ENCODE results near the gene ZBTB16.

ZBTB16 gene

DNA sequence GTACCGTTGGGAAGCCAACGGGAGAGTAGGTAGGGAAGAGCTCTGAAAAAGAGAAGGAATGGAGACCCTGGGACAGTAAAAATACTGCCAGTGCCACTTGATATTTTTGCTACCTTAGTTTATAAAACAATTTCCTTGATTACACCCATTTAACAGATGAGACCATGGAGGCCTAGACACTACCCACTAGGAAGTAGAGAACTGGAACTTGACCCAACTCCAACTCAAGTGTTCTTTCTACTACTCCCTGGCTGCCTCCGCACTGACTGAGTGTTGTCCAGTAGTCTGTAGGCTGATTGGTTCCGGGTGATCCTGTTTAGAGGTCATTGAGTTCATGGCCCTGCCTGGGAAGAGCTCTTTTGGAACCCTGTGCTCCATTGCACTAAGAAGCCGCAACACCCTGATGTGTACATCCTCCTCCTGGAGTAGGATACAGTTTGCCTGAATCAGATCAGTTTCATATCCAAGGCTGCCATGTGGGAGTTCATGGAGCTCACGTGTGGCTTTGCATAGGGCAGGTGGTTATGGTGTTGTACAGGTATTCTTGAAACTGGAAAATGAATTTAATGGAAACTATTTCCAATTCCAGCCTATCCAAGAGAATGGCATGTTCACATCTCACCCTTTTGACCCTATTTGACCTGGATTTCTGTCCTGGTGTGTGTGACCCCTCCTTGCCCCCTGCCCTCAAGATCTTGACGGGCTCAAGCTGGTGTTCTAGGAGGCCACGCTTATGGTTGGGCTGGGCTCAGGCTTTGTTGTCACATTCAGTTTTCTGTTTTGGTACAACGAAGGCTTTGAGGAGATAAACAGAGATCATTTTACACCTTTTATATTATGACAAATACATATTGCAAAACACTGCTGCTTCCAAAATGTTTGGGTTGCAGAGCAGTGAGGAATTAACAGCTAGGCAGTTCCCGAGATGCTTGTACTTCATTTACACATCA lies 134.5 kb downstream of the ZBTB16 start:
- no peaks in the 10 kb centered on the region for H3K27me3 ChIP-seq (ENCODE audit: control insufficient read depth, insufficient read depth, low read length)
- H3K27ac ChIP-seq (ENCODE audit: low read depth, low read length), result no peak overlapping the region
- H3K4me3 ChIP-seq (ENCODE audit: low read depth, low read length), result no peak overlapping the region
- H3K9me3 ChIP-seq (ENCODE audit: control insufficient read depth, insufficient read depth, low read length), result no peaks in the 10 kb centered on the region
- H3K9ac ChIP-seq (ENCODE audit: low read depth, low read length), result no peak overlapping the region
- H3K36me3 ChIP-seq (ENCODE audit: control insufficient read depth, insufficient read depth, low read length), result no peaks in the 10 kb centered on the region
- H3K4me1 ChIP-seq (ENCODE audit: control insufficient read depth, insufficient read depth, low read length), result no peaks in the 10 kb centered on the region

GRCh38 chr11:114194702-114195101 lies 135.2 kb downstream of the ZBTB16 start:
- Histone ChIP-seq H3K27ac (ENCODE audit: low read depth, low read length) (no peak overlapping the region), H3K9me3 (ENCODE audit: control insufficient read depth, insufficient read depth, low read length) (no peaks in the 10 kb centered on the region), H3K4me3 (ENCODE audit: low read depth, low read length) (no peak overlapping the region), H3K4me1 (ENCODE audit: control insufficient read depth, insufficient read depth, low read length) (no peaks in the 10 kb centered on the region), H3K27me3 (ENCODE audit: control insufficient read depth, insufficient read depth, low read length) (no peaks in the 10 kb centered on the region), H3K36me3 (ENCODE audit: control insufficient read depth, insufficient read depth, low read length) (no peaks in the 10 kb centered on the region), H3K9ac (ENCODE audit: low read depth, low read length) (no peak overlapping the region)

GRCh38 chr11:114195151-114195550 lies 135.6 kb downstream of the ZBTB16 start:
- H3K27ac ChIP-seq (ENCODE audit: low read depth, low read length), result no peak overlapping the region
- no peaks in the 10 kb centered on the region for H3K9me3 ChIP-seq (ENCODE audit: control insufficient read depth, insufficient read depth, low read length)
- no peak overlapping the region for H3K9ac ChIP-seq (ENCODE audit: low read depth, low read length)
- no peaks in the 10 kb centered on the region for H3K4me1 ChIP-seq (ENCODE audit: control insufficient read depth, insufficient read depth, low read length)
- no peaks in the 10 kb centered on the region for H3K27me3 ChIP-seq (ENCODE audit: control insufficient read depth, insufficient read depth, low read length)
- H3K36me3 ChIP-seq (ENCODE audit: control insufficient read depth, insufficient read depth, low read length), result no peaks in the 10 kb centered on the region
- H3K4me3 ChIP-seq (ENCODE audit: low read depth, low read length), result no peak overlapping the region

DNA sequence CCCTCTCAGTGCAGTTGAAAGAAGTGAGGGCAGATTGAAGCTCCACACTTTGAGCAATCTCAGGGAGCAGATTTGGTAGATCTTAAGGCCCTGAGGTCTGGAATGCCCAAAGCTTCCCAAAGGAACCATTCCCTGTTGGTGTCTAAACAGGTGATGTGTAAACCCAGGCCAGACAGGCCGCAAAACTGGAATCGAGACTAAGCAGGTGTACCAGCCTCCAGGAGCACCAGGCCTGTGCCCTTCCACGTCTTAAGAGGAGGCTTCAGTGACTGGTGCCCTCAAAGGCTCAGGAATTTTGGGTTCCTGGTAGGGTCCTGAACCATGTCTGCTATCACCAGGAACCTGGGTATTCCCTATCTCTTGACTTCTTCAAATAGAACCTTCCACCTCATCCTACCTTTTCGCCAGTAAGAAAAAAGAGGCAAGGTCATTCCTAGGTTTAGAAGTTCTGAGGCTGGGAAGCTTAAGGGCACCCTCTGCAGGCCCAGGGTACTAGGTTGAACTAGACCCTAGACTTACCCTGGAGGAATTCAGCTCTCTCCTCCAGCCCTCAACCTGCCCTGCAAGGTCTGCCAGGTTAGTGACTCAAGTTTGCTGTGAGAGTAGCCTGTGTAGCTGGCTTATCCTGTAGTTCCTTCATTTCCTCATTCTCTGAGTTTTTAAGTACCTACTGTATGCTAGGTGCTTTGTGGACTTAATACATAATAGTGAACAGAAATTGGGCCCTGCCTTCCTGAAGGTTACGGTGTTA lies 136.6 kb downstream of the ZBTB16 start:
- no peak overlapping the region for H3K27ac ChIP-seq (ENCODE audit: low read depth, low read length)
- no peak overlapping the region for H3K4me3 ChIP-seq (ENCODE audit: low read depth, low read length)
- no peaks in the 10 kb centered on the region for H3K27me3 ChIP-seq (ENCODE audit: control insufficient read depth, insufficient read depth, low read length)
- H3K9ac ChIP-seq (ENCODE audit: low read depth, low read length), result no peak overlapping the region
- no peaks in the 10 kb centered on the region for H3K4me1 ChIP-seq (ENCODE audit: control insufficient read depth, insufficient read depth, low read length)
- H3K9me3 ChIP-seq (ENCODE audit: control insufficient read depth, insufficient read depth, low read length), result no peaks in the 10 kb centered on the region
- no peaks in the 10 kb centered on the region for H3K36me3 ChIP-seq (ENCODE audit: control insufficient read depth, insufficient read depth, low read length)

DNA sequence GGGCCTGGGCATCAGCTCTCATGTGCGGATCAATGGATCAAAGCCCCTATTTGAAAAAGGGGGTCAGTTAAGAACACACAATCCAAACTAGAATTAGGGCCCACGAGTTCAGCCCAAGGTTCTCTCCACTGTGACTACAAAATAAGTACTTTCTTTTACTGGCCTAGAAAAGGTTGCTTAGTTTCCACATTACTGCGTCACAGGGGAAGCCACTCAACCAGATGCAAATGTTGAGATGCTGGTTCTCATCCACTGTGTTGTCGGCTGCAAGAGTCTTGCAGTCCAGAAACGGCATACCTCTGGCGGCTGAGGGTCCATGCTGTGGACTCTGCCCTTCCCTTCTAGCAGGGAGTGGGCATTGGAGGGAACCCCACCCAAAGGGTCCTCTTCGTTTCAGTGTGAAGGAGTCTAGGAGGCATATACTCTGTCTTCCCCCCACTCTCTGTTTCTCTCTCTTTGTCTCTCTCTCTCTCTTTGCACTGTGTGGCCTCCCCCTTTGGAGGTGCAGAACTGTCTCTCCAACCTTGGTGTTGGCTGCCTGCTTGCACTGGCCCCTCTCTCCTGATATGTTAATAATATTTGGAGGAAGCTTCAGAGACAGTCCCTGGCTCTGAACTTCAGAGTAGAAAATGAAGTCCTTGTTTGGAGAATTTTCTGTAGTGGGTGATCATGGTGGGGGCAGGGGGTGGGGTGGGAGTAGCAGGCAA lies 137.6 kb downstream of the ZBTB16 start:
- Histone ChIP-seq H3K9ac (ENCODE audit: low read depth, low read length) (no peak overlapping the region), H3K9me3 (ENCODE audit: control insufficient read depth, insufficient read depth, low read length) (no peaks in the 10 kb centered on the region), H3K36me3 (ENCODE audit: control insufficient read depth, insufficient read depth, low read length) (no peaks in the 10 kb centered on the region), H3K27me3 (ENCODE audit: control insufficient read depth, insufficient read depth, low read length) (no peaks in the 10 kb centered on the region), H3K4me1 (ENCODE audit: control insufficient read depth, insufficient read depth, low read length) (no peaks in the 10 kb centered on the region), H3K4me3 (ENCODE audit: low read depth, low read length) (no peak overlapping the region), H3K27ac (ENCODE audit: low read depth, low read length) (no peak overlapping the region)

DNA sequence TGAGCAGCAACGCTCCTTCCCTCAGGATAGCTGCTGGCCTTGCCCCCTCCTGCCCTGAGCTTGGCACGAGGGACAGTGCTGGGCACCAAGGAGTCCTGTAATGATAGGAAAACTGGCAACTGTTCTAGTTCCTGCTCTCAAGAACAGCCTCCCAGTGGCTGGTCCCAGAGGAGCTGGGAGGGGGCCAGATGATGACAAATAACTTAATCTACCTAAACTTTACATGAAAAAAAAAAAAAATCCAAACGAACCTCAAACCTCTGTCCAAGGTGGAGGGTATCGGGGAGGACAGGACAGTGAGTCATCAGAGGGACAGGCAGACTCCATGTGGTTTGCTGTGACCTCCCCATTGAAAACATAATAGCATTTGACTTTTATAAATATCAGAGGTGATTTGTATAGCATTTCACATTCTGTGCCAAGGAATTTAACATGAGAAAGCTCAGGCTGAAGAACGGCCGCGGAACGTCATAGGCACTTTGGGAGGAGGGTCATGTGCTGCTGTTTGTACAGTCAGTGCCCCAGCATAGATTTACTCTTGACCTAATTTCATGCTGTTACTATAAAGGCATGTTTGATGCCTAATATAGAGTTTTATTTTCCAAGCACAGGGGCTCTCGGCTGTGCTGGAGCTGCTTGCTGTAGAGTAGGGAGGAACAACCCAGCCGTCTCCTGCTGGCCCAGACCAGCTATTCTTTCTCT lies 138.4 kb downstream of the ZBTB16 start:
- no peaks in the 10 kb centered on the region for H3K9me3 ChIP-seq (ENCODE audit: control insufficient read depth, insufficient read depth, low read length)
- no peaks in the 10 kb centered on the region for H3K4me1 ChIP-seq (ENCODE audit: control insufficient read depth, insufficient read depth, low read length)
- H3K27ac ChIP-seq (ENCODE audit: low read depth, low read length), result no peak overlapping the region
- no peak overlapping the region for H3K4me3 ChIP-seq (ENCODE audit: low read depth, low read length)
- H3K9ac ChIP-seq (ENCODE audit: low read depth, low read length), result no peak overlapping the region
- H3K36me3 ChIP-seq (ENCODE audit: control insufficient read depth, insufficient read depth, low read length), result no peaks in the 10 kb centered on the region
- no peaks in the 10 kb centered on the region for H3K27me3 ChIP-seq (ENCODE audit: control insufficient read depth, insufficient read depth, low read length)

DNA sequence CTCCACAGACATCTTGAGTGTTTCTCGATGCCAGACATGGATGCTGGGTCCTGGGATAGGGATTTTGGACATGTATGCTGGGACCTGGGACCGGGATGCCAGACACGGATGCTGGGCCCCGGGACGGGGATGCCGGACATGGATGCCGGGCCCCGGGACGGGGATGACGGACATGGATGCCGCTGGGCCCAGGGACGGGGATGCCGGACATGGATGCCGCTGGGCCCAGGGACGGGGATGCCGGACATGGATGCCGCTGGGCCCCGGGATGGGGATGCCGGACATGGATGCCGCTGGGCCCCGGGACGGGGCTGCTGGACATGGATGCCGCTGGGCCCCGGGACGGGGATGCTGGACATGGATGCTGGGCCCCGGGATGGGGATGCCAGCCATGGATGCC lies 139.5 kb downstream of the ZBTB16 start:
- H3K27ac ChIP-seq (ENCODE audit: low read depth, low read length), result no peak overlapping the region
- no peaks in the 10 kb centered on the region for H3K36me3 ChIP-seq (ENCODE audit: control insufficient read depth, insufficient read depth, low read length)
- H3K9me3 ChIP-seq (ENCODE audit: control insufficient read depth, insufficient read depth, low read length), result no peaks in the 10 kb centered on the region
- no peak overlapping the region for H3K4me3 ChIP-seq (ENCODE audit: low read depth, low read length)
- no peaks in the 10 kb centered on the region for H3K4me1 ChIP-seq (ENCODE audit: control insufficient read depth, insufficient read depth, low read length)
- no peak overlapping the region for H3K9ac ChIP-seq (ENCODE audit: low read depth, low read length)
- no peaks in the 10 kb centered on the region for H3K27me3 ChIP-seq (ENCODE audit: control insufficient read depth, insufficient read depth, low read length)

- no peaks in the 10 kb centered on the region for H3K4me1 ChIP-seq (ENCODE audit: control insufficient read depth, insufficient read depth, low read length)
- no peak overlapping the region for H3K4me3 ChIP-seq (ENCODE audit: low read depth, low read length)
- H3K27ac ChIP-seq (ENCODE audit: low read depth, low read length), result no peak overlapping the region
- H3K27me3 ChIP-seq (ENCODE audit: control insufficient read depth, insufficient read depth, low read length), result no peaks in the 10 kb centered on the region
- H3K36me3 ChIP-seq (ENCODE audit: control insufficient read depth, insufficient read depth, low read length), result no peaks in the 10 kb centered on the region
- H3K9me3 ChIP-seq (ENCODE audit: control insufficient read depth, insufficient read depth, low read length), result no peaks in the 10 kb centered on the region
- H3K9ac ChIP-seq (ENCODE audit: low read depth, low read length), result no peak overlapping the region
Observed at GRCh38 chr11:114200351-114201133, 141.0 kb downstream of the ZBTB16 start.

DNA sequence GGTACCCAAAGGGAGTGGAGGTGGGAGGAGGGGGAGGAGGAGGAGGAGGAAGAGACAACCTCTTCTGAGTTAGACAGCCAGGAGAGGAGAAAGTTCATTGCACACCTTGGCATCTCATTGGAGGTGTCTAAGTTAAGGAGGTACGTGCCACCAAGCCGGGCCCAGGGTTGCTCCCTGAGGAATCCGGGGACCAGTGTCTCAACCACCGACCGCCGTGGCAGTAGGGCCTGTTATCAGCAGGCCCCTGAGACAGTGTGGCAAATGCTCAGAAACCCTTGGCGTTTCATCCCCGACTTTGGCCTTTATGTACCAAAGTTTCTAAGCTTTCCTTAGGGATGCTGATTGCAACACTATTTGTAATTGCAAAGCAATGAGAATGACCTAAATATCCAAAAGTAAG lies 141.7 kb downstream of the ZBTB16 start:
- Histone ChIP-seq H3K27me3 (ENCODE audit: control insufficient read depth, insufficient read depth, low read length) (no peaks in the 10 kb centered on the region), H3K9me3 (ENCODE audit: control insufficient read depth, insufficient read depth, low read length) (no peaks in the 10 kb centered on the region), H3K9ac (ENCODE audit: low read depth, low read length) (no peak overlapping the region), H3K36me3 (ENCODE audit: control insufficient read depth, insufficient read depth, low read length) (no peaks in the 10 kb centered on the region), H3K4me1 (ENCODE audit: control insufficient read depth, insufficient read depth, low read length) (no peaks in the 10 kb centered on the region), H3K27ac (ENCODE audit: low read depth, low read length) (no peak overlapping the region), H3K4me3 (ENCODE audit: low read depth, low read length) (no peak overlapping the region)

DNA sequence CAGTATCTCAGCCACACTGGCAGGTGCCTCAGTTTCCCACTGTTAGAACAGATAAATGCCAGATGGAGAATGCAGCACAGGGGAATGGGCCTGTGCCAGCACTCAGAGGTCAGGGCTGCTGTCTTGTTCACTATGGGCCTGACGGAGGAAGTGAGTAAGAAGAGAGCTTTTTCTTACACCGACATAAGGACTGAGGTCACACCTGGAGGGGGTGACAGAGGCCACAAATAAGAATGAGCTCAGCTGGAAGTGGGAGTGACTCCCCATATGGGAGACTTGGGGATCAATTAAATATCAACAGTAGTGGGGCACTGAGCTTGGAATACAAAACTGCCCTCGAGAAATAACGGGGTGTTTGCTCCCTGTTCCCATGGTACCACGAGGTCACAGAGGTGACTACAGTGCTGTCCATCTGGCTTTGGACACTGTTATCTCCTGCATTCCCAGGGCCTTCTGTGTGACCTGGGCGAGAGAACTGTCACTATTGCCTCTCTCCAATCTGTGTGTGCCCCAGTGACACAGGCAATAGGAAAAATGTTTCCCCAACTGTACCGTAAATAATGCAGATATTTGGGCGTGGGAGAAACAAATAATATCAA lies 142.6 kb downstream of the ZBTB16 start:
- H3K9me3 ChIP-seq (ENCODE audit: control insufficient read depth, insufficient read depth, low read length), result no peaks in the 10 kb centered on the region
- no peaks in the 10 kb centered on the region for H3K4me1 ChIP-seq (ENCODE audit: control insufficient read depth, insufficient read depth, low read length)
- H3K36me3 ChIP-seq (ENCODE audit: control insufficient read depth, insufficient read depth, low read length), result no peaks in the 10 kb centered on the region
- H3K4me3 ChIP-seq (ENCODE audit: low read depth, low read length), result no peak overlapping the region
- H3K9ac ChIP-seq (ENCODE audit: low read depth, low read length), result no peak overlapping the region
- no peak overlapping the region for H3K27ac ChIP-seq (ENCODE audit: low read depth, low read length)
- no peaks in the 10 kb centered on the region for H3K27me3 ChIP-seq (ENCODE audit: control insufficient read depth, insufficient read depth, low read length)
